Measurements from ENCODE around the gene WIZ. TPM values are rescaled to one million over a fixed set of nuclear protein-coding genes. Genes with fewer than 3 reads are reported as not detected.

The WIZ gene
- total RNA-seq (2014; rRNA removed; shearing (Covaris generic)): 30.3 and 34.7 TPM in 2 replicates

GRCh38 chr19:15449620-15450527 is at the start of gene WIZ:
Gene WIZ, minus strand, starts transcription at chr19:15449956. Its CDS starts 1,649 bp downstream, at chr19:15448307.

DNA sequence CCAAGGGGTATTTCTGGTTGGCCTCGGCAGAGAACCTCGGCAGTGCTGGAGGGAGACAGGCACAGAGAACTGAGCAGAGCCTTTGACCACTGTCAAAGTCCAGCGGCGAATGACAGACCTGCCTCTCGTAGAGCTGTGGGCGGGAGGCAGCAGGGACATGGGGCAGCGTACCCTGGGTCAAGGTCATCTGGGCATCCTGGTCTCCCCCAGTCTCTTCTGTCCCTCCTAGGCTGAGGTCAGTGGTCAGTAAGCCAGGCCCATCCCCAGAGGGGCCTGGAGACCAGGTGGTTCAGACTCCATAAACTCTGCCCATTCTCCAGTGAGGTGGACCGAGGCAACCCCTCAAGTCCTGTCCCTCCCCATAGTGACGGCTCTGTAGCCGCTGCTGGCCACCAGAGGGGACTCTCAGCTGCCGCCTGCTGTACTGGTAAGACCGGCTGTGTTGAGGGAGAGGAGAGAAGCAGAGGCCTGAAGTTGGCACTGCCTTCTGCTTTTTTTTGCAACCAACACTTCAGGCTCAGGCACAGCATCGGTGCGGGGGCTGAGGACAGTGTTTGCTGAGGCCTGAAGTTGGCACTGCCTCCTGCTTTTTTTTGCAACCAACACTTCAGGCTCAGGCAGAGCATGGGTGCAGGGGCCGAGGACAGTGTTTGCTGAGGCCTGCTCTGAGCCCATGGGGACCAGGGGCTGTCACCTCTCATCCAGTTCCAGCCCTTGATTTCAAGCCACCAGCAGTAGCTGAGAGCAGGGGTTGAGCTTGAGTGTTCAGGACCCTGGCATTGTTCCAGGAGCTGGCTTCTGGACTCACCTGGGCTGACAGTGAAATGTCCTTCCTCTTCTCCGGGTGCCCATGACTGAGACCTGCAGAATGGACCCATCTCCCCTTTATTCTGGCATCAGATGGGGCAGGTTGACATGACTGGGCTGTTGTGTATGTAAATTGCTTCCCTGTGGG is 29.9 kb upstream of the WIZ start, which contains the start of gene PGLYRP2:
Gene PGLYRP2, minus strand, starts transcription at position 111 of the 955 bp plus-strand sequence. CDS start 130 bp downstream, outside the sequence.

DNA sequence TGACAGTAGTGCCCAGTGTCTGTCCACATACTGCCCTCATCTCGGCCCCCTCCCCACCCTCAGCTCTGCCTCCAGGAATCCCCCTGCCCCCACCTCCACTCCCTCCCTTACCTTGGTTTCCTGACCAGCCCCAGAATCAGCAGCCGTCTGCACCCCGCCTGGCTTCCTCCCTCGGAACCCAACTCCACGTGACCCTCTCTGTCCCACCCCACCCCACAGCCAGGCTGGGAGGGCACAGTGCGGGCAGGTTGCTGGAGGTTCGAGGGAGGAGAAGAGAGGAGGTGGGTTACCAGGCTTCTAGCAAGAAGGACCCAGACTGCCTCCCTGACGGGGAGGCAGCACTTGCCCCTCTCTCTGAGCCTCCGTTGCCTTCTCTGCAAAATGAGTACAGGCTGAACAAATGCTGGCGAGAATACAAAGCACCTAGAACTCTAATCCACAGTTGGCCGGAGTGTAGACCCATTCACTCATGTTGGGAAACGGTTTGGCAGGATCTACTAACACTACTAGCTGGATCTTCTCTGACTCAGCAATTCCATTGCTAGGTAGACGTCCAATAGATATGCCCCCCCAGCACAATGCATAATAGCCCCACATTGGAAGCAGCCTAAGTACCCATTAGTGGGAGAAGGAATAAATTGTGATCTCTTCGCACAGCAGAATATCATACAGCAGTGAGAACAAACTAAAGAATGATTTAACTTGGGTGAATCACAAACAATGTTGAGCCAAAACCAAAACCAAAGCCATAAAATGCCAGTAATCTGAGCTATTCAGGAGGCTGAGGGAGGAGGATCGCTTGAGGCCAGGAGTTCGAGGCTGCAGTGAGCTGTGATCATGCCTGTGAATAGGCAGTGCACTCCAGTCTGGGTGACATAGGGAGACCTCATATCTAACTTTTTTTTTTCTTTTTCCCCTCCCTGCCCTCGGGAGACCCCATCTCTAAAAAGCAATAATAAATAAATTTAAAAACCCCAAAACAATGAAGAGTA is 14.9 kb upstream of the WIZ start, which contains the start of gene RASAL3:
Gene RASAL3, minus strand, starts transcription at position 151 of the 992 bp plus-strand sequence. CDS start 186 bp downstream, outside the sequence.

GRCh38 chr19:15418579-15419412 is 31.0 kb downstream of the WIZ start, which contains the start of gene AKAP8L:
Gene AKAP8L, minus strand, starts transcription at chr19:15418988. Its CDS starts 65 bp downstream, at chr19:15418923.

DNA sequence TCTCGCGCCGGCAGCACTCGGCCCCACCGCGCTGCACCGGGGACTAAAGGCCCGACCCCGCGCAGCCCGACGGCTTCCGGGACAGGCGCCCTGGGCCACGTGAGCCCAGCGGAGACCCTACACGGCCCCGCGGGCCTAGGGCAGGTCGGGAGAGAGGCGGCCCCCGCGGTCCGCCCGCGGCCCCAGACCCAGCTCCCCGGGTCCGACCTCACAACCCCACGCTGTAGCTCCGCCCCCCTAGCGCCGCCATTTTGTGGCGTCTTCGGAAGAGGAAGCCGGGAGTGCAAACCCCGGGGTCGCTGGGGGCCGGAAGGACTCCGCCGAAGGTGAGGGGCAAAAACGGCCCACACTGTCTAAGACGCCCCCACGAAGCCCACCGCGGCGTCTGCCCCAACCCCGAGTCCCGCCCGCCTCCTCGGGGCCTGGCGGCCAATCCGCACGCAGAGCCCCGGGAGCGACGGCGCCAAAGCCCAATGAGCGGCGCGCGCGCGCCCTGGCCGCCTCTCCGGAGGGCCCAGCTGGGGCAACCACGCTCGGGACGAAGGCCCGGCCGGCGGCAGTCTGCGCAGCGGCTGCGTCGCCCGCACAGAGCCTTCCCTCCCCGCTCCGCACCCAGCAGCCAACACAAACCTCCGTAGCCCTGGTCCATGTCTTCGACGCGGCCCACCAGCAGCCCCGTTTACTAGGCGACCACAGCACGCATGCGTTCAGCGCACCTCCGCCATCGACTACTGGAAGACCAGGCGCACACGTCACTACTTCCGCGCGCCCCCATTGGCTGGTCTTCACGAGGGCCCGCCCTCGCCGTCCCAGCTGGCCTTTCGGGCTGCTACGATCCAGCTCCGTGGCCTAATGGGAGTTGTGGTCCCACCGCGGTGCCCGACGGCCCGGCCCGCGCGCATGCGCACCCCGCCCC is 70.4 kb downstream of the WIZ start, which contains the start of gene AKAP8:
Gene AKAP8, minus strand, starts transcription at position 705 of the 916 bp plus-strand sequence. Its CDS starts 56 bp downstream, at position 649.

Small RNA genes within 50 kb of the gene (small RNA-seq; reads per million reads assigned to genes)
- gene MIR1470: not detected

Other genes with a start within 250 kb of the WIZ start
- gene NOTCH3, start 249.0 kb downstream of the WIZ start, total RNA-seq (2014; rRNA removed; shearing (Covaris generic)): 4.5 and 6.7 TPM in 2 replicates
- gene EPHX3, start 217.5 kb downstream of the WIZ start, total RNA-seq (2014; rRNA removed; shearing (Covaris generic)): 3.1 and 4.6 TPM in 2 replicates
- gene BRD4, start 117.4 kb downstream of the WIZ start, total RNA-seq (2014; rRNA removed; shearing (Covaris generic)): 30.0 and 39.5 TPM in 2 replicates
- 41.6 and 44.8 TPM in 2 replicates for gene AKAP8, start 70.2 kb downstream of the WIZ start, total RNA-seq (2014; rRNA removed; shearing (Covaris generic))
- gene AKAP8L, start 31.0 kb downstream of the WIZ start, total RNA-seq (2014; rRNA removed; shearing (Covaris generic)): 103 and 106 TPM in 2 replicates
- 0.03 TPM in 1 of 2 replicates, not detected in the other for gene RASAL3, start 14.6 kb upstream of the WIZ start, total RNA-seq (2014; rRNA removed; shearing (Covaris generic))
- not detected in 2 replicates for gene PGLYRP2, start 29.5 kb upstream of the WIZ start, total RNA-seq (2014; rRNA removed; shearing (Covaris generic))
- not detected in 2 replicates for gene CYP4F22, start 58.6 kb upstream of the WIZ start, total RNA-seq (2014; rRNA removed; shearing (Covaris generic))
- not detected in 2 replicates for gene CYP4F8, start 165.3 kb upstream of the WIZ start, total RNA-seq (2014; rRNA removed; shearing (Covaris generic))
- gene CYP4F3, start 190.9 kb upstream of the WIZ start, total RNA-seq (2014; rRNA removed; shearing (Covaris generic)): 0.03 and 0.08 TPM in 2 replicates
- 0.53 and 1.2 TPM in 2 replicates for gene CYP4F12, start 223.1 kb upstream of the WIZ start, total RNA-seq (2014; rRNA removed; shearing (Covaris generic))